Trophoblast cell (in vitro differentiated cells and primary cell): ENCODE results near the gene NFKBIL1.
A peak's percentile ranks its signal among the peaks of the same experiment; 100 is the strongest.

Source experiments
- DNase-seq, 2 donors: peaks; one replicate each; pipeline ENCODE4 v3.0.0-alpha.2; 2016
- H2AFZ ChIP-seq: 2 replicates; pipeline ENCODE4 v1.6.1; 2013; ENCODE audit warnings: low read length, moderate library complexity, mild to moderate bottlenecking; ENCODE audit not compliant: insufficient read depth, poor library complexity
- H2AK5ac ChIP-seq: 2 replicates; pipeline ENCODE4 v1.6.1; 2013; ENCODE audit warnings: mild to moderate bottlenecking, low read length
- H2BK120ac ChIP-seq: 2 replicates; pipeline ENCODE4 v1.6.1; 2013; ENCODE audit warnings: low read length, mild to moderate bottlenecking, moderate library complexity; ENCODE audit not compliant: insufficient read depth, poor library complexity
- H2BK12ac ChIP-seq: 2 replicates; pipeline ENCODE4 v1.6.1; 2013; ENCODE audit warnings: mild to moderate bottlenecking, low read length, moderate library complexity
- H2BK5ac ChIP-seq: 2 replicates; pipeline ENCODE4 v1.6.1; 2013; ENCODE audit warnings: low read length, low read depth, moderate library complexity, mild to moderate bottlenecking; ENCODE audit not compliant: poor library complexity
- H3K14ac ChIP-seq: 2 replicates; pipeline ENCODE4 v1.6.1; 2013; ENCODE audit warnings: mild to moderate bottlenecking, low read length
- H3K18ac ChIP-seq: 2 replicates; pipeline ENCODE4 v1.6.1; 2013; ENCODE audit warnings: mild to moderate bottlenecking, low read length
- H3K23ac ChIP-seq: 2 replicates; pipeline ENCODE4 v1.6.1; 2013; ENCODE audit warnings: low read length
- H3K27ac ChIP-seq: 2 replicates; pipeline ENCODE4 v1.5.1; 2013; ENCODE audit warnings: low read depth, mild to moderate bottlenecking, inconsistent platforms, low read length, moderate library complexity
- H3K27me3 ChIP-seq: 2 replicates; pipeline ENCODE4 v1.6.1; 2013; ENCODE audit warnings: inconsistent platforms, mild to moderate bottlenecking, low read length, moderate library complexity; ENCODE audit not compliant: insufficient read depth
- H3K36me3 ChIP-seq, 2 experiments: 1 replicate in 1 of 2; 2 replicates in 1 of 2; pipeline ENCODE4 v1.6.1; 2013; ENCODE audit warnings: low read length in 2 of 2, mild to moderate bottlenecking in 2 of 2, moderate library complexity in 1 of 2; ENCODE audit not compliant: insufficient read depth in 2 of 2, control insufficient read depth in 1 of 2
- H3K4ac ChIP-seq: 2 replicates; pipeline ENCODE4 v1.6.1; 2013; ENCODE audit warnings: low read depth, mild to moderate bottlenecking, low read length, moderate library complexity
- H3K4me1 ChIP-seq, 2 experiments: 1 replicate in 1 of 2; 2 replicates in 1 of 2; pipeline ENCODE4 v1.6.1; 2013; ENCODE audit warnings: low read length in 2 of 2, mild to moderate bottlenecking in 2 of 2, moderate library complexity in 1 of 2; ENCODE audit not compliant: insufficient read depth in 2 of 2, control insufficient read depth in 1 of 2
- H3K4me2 ChIP-seq: 2 replicates; pipeline ENCODE4 v1.6.1; 2013; ENCODE audit warnings: inconsistent platforms, mild to moderate bottlenecking, low read length, moderate library complexity
- H3K4me3 ChIP-seq: 2 replicates; pipeline ENCODE4 v1.5.1; 2013; ENCODE audit warnings: mild to moderate bottlenecking, low read depth, low read length, inconsistent platforms
- H3K79me1 ChIP-seq: one replicate; pipeline ENCODE4 v1.6.1; 2013; ENCODE audit warnings: low read length
- H3K79me2 ChIP-seq: 2 replicates; pipeline ENCODE4 v1.6.1; 2013; ENCODE audit warnings: low read length, mild to moderate bottlenecking; ENCODE audit not compliant: control insufficient read depth, insufficient read depth, poor library complexity
- H3K9ac ChIP-seq: 2 replicates; pipeline ENCODE4 v1.6.1; 2013; ENCODE audit warnings: mild to moderate bottlenecking, low read length
- H3K9me3 ChIP-seq: 2 replicates; pipeline ENCODE4 v1.6.1; 2013; ENCODE audit warnings: low read depth, mild to moderate bottlenecking, control low read depth, inconsistent platforms, low read length; ENCODE audit not compliant: insufficient read depth
- H4K12ac ChIP-seq: 2 replicates; pipeline ENCODE4 v1.6.1; 2013; ENCODE audit warnings: low read depth, mild to moderate bottlenecking, low read length, moderate library complexity
- H4K8ac ChIP-seq: 2 replicates; pipeline ENCODE4 v1.6.1; 2013; ENCODE audit warnings: low read depth, mild to moderate bottlenecking, low read length, moderate library complexity
- H4K91ac ChIP-seq: one replicate; pipeline ENCODE4 v1.6.1; 2013; ENCODE audit warnings: low read depth, mild to moderate bottlenecking, low read length, moderate library complexity
- WGBS: extraction: QIAGEN DNeasy Blood & Tissue Kit; methylation state at CpG from one replicate; pipeline ENCODE4 v1.1.7; 2013; ENCODE audit warnings: missing lambda C conversion rate; ENCODE audit not compliant: insufficient read length, insufficient coverage; ENCODE audit errors: extremely low coverage; 5-methylcytosine and 5-hydroxymethylcytosine counted together

Gene NFKBIL1

GRCh38 chr6:31559606-31559957, 12.2 kb downstream of the NFKBIL1 start:
- Histone ChIP-seq H3K4me1 (peaks cover 20 to 23% of the 10 kb centered on the region in 2 experiments), H3K9ac (peak overlapping the region; percentile 62), H4K91ac (peak overlapping the region; percentile 49), H2BK5ac (peak overlapping the region; percentile 27), H2BK120ac (peak overlapping the region; percentile 28), H3K23ac (no peak overlapping the region), H3K4me2 (no peak overlapping the region), H4K8ac (peak overlapping the region; percentile 50), H3K9me3 (no peaks in the 10 kb centered on the region), H3K79me2 (no peaks in the 10 kb centered on the region), H3K79me1 (peaks cover 8% of the 10 kb centered on the region), H4K12ac (no peak overlapping the region), H3K18ac (peak overlapping the region; percentile 43), H3K27me3 (no peaks in the 10 kb centered on the region), H3K27ac (peak overlapping the region; percentile 76), H3K36me3 (peaks cover 18 to 22% of the 10 kb centered on the region in 2 experiments), H2AFZ (no peak overlapping the region), H2BK12ac (peak overlapping the region; percentile 61), H3K14ac (peak overlapping the region; percentile 8), H2AK5ac (peak overlapping the region; percentile 42), H3K4ac (no peak overlapping the region), H3K4me3 (no peak overlapping the region)
- no peak for DNase-seq
- WGBS = no CpG with 5 or more reads among the region's 4 CpGs

GRCh38 chr6:31559958-31560696, 12.7 kb downstream of the NFKBIL1 start:
- Histone ChIP-seq H3K27me3 (no peaks in the 10 kb centered on the region), H2BK12ac (peak overlapping the region; percentile 61), H3K27ac (peak overlapping the region; percentile 76), H4K8ac (no peak overlapping the region), H3K18ac (peak overlapping the region; percentile 31), H2BK5ac (peak overlapping the region; percentile 27), H3K4me1 (peaks cover 20 to 23% of the 10 kb centered on the region in 2 experiments), H3K4me3 (no peak overlapping the region), H3K23ac (no peak overlapping the region), H4K91ac (peak overlapping the region; percentile 49), H3K14ac (peak overlapping the region; percentile 8), H3K79me2 (no peaks in the 10 kb centered on the region), H2AK5ac (peak overlapping the region; percentile 42), H3K79me1 (peaks cover 8% of the 10 kb centered on the region), H3K4ac (no peak overlapping the region), H4K12ac (no peak overlapping the region), H3K9ac (peak overlapping the region; percentile 62), H2BK120ac (peak overlapping the region; percentile 28), H2AFZ (no peak overlapping the region), H3K36me3 (peaks cover 18 to 22% of the 10 kb centered on the region in 2 experiments), H3K4me2 (peak overlapping the region; percentile 11), H3K9me3 (no peaks in the 10 kb centered on the region)
- WGBS = no CpG with 5 or more reads among the region's 7 CpGs
- peak; percentile 19 to 39 for DNase-seq

DNA sequence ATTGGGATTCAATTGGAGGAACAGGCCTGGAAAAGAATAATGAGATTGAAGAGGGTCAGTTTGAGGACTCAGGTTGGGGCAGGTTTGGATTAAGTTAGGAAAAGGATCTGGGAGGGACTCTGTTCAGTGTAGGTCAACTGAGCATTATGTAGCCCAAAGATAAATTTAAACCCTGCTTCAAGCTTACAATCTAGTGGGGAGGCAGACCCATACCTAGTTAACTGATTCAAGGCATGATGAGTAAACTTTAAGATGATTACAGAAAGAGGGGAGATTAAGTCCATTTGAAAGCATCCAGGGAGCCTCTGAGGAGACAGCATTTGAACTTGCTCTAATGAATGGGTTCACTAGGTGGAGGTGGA, 13.3 kb downstream of the NFKBIL1 start:
- no peak overlapping the region for H3K18ac ChIP-seq
- peak overlapping the region; percentile 60 for H2AK5ac ChIP-seq
- H4K91ac ChIP-seq = peak overlapping the region; percentile 20
- no peaks in the 10 kb centered on the region for H3K79me2 ChIP-seq
- no peak for DNase-seq
- H3K23ac ChIP-seq = no peak overlapping the region
- H3K27ac ChIP-seq = peak overlapping the region; percentile 23
- peak overlapping the region; percentile 11 for H3K4me2 ChIP-seq
- peaks cover 20 to 23% of the 10 kb centered on the region in 2 experiments for H3K4me1 ChIP-seq
- H3K4ac ChIP-seq = no peak overlapping the region
- no peak overlapping the region for H3K9ac ChIP-seq
- no peak overlapping the region for H2AFZ ChIP-seq
- no peak overlapping the region for H4K8ac ChIP-seq
- no peak overlapping the region for H3K14ac ChIP-seq
- no peaks in the 10 kb centered on the region for H3K9me3 ChIP-seq
- no peaks in the 10 kb centered on the region for H3K27me3 ChIP-seq
- no peak overlapping the region for H2BK120ac ChIP-seq
- no peak overlapping the region for H4K12ac ChIP-seq
- H3K79me1 ChIP-seq = peaks cover 8% of the 10 kb centered on the region
- peak overlapping the region; percentile 39 for H2BK12ac ChIP-seq
- H3K36me3 ChIP-seq = peaks cover 18 to 22% of the 10 kb centered on the region in 2 experiments
- no peak overlapping the region for H3K4me3 ChIP-seq
- peak overlapping the region; percentile 20 for H2BK5ac ChIP-seq

- no peak for DNase-seq
- H4K91ac ChIP-seq = no peak overlapping the region
- no peak overlapping the region for H3K4ac ChIP-seq
- peaks cover 3% of the 10 kb centered on the region for H3K79me1 ChIP-seq
- no peak overlapping the region for H2BK12ac ChIP-seq
- H2BK120ac ChIP-seq = no peak overlapping the region
- no peaks in the 10 kb centered on the region for H3K36me3 ChIP-seq
- no peak overlapping the region for H3K9ac ChIP-seq
- no peak overlapping the region for H3K18ac ChIP-seq
- peaks cover 3 to 6% of the 10 kb centered on the region in 2 experiments for H3K4me1 ChIP-seq
- no peak overlapping the region for H4K8ac ChIP-seq
- no CpG with 5 or more reads among the region's 9 CpGs for WGBS
- no peak overlapping the region for H3K4me3 ChIP-seq
- no peak overlapping the region for H3K4me2 ChIP-seq
- no peak overlapping the region for H2AK5ac ChIP-seq
- H3K79me2 ChIP-seq = no peaks in the 10 kb centered on the region
- H3K23ac ChIP-seq = no peak overlapping the region
- no peaks in the 10 kb centered on the region for H3K9me3 ChIP-seq
- no peak overlapping the region for H3K27ac ChIP-seq
- no peak overlapping the region for H2AFZ ChIP-seq
- H3K14ac ChIP-seq = no peak overlapping the region
- H4K12ac ChIP-seq = no peak overlapping the region
- no peaks in the 10 kb centered on the region for H3K27me3 ChIP-seq
- no peak overlapping the region for H2BK5ac ChIP-seq
Measured at GRCh38 chr6:31567531-31568370, 20.3 kb downstream of the NFKBIL1 start.
